Endothelial cell of hepatic sinusoid (primary cell): ENCODE results near the gene SLC35F4.
"Not testable (repeated sequence)": the region's sequence is repeated elsewhere in the genome, so short reads cannot be mapped to it uniquely, and the experiment has no call there.

Experiments used
- in situ Hi-C: cut with HindIII; loops from 2 replicates; pipeline ENCODE4 v1.10.0; 2017; ENCODE audit warnings: low sequenced_read_pairs

The SLC35F4 gene

GRCh38 chr14:57811998-57812546 lies 53.8 kb downstream of the SLC35F4 start:
- in situ Hi-C loops: no loop called here

- in situ Hi-C loops: no loop called here
Measured at GRCh38 chr14:57809808-57810207, 56.1 kb downstream of the SLC35F4 start.

DNA sequence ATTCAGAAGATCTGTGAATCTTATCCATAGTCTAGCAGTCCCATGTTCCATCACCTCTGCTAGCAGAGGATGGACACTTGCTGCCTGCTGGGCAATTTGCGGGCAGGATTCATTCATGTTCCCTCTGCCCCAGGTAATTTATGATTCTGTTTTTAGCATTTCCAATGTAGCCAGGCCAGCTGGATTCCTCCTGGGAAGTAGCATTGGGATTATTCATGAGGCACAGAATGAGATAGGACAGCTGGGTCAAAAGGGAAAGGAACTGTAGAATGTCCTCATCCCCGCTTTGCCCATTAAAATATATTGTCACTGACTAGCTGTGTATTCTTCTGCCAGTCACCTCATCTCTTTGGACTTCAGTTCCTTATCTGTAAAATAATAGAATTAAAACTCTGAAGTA lies 68.7 kb downstream of the SLC35F4 start:
- in situ Hi-C loops: no loop called here

- in situ Hi-C loops: no loop called here
Measured at GRCh38 chr14:57796556-57796955, 69.3 kb downstream of the SLC35F4 start.

GRCh38 chr14:57785058-57785457 lies 80.8 kb downstream of the SLC35F4 start:
- in situ Hi-C loops: no loop called here

- in situ Hi-C loops: no loop called here
Measured at GRCh38 chr14:57771801-57772200, 94.1 kb downstream of the SLC35F4 start.

- in situ Hi-C loops: no loop called here
Measured at GRCh38 chr14:57769863-57770523, 95.9 kb downstream of the SLC35F4 start.

- in situ Hi-C loops: no loop called here
Measured at GRCh38 chr14:57761800-57762199, 104.1 kb downstream of the SLC35F4 start.

DNA sequence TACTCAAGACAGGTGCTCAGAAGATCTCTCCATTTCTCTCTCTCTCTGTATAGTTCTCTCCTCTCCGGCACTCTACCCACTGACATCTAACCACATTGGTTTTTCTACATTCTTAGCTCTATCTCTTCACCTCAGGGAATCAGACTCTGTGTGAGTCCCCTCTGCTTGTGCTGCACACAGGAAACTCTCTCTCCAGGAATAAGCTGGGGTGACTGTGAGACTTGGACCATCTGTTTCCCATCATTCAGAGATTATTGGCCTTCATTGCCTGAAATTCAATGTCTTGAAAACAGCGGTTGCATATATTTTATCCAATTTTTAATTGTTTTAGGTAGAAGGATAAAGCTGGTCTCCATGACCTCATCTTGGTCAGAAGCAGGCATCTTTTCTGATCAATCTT lies 105.0 kb downstream of the SLC35F4 start:
- in situ Hi-C loops: no loop called here

GRCh38 chr14:57755018-57755521 lies 110.8 kb downstream of the SLC35F4 start:
- in situ Hi-C loops: no loop called here

GRCh38 chr14:57754527-57754926 lies 111.4 kb downstream of the SLC35F4 start:
- in situ Hi-C loops: no loop called here

- in situ Hi-C loops: no loop called here
Measured at GRCh38 chr14:57753821-57754220, 112.1 kb downstream of the SLC35F4 start.

DNA sequence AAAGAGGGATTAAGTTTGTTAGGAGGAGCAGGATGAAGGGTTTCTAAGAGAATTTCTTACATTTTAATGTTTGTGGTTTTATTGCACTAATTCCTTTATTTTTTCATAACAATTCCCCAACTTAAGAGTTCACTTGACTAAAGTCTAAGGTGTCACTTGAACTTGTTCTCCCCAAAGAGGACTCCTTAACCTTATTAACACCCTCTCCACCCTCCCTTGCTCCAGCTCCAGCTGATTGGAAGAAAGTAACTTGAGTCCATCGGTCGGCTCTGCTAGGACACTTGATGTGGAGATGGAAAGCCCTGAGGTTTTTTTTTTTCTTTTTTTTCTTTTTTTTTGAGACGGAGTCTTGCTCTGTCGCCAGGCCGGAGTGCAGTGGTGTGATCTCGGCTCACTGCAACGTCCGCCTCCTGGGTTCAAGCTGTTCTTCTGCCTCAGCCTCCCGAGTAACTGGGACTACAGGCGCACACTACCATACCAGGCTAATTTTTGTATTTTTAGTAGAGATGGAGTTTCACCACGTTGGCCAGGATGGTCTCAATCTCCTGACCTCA lies 113.7 kb downstream of the SLC35F4 start:
- in situ Hi-C loops: not testable (repeated sequence)

GRCh38 chr14:57751400-57751799 lies 114.5 kb downstream of the SLC35F4 start:
- in situ Hi-C loops: no loop called here

GRCh38 chr14:57749267-57749666 lies 116.6 kb downstream of the SLC35F4 start:
- in situ Hi-C loops: no loop called here

GRCh38 chr14:57748279-57748678 lies 117.6 kb downstream of the SLC35F4 start:
- in situ Hi-C loops: no loop called here

- in situ Hi-C loops: no loop called here
Measured at GRCh38 chr14:57747036-57747435, 118.9 kb downstream of the SLC35F4 start.

DNA sequence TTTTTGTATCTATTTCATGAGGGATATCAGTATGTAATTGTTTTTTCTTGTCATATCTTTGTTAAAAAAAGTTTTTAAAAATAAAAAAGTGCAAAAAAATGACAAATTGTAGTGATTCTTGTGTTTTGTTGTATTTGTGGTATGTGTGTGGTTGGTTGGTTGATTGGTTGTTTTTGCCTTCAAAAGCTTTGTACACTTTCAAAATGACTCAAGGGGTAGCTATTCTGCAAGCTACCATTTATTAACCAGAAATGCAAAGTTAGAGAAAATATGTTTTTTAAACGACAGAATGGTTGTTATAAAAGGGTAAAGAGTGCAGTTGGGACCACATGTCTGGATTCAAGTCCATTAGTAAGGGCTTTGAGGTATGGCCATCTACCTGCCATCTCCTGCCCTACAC lies 119.3 kb downstream of the SLC35F4 start:
- in situ Hi-C loops: no loop called here

DNA sequence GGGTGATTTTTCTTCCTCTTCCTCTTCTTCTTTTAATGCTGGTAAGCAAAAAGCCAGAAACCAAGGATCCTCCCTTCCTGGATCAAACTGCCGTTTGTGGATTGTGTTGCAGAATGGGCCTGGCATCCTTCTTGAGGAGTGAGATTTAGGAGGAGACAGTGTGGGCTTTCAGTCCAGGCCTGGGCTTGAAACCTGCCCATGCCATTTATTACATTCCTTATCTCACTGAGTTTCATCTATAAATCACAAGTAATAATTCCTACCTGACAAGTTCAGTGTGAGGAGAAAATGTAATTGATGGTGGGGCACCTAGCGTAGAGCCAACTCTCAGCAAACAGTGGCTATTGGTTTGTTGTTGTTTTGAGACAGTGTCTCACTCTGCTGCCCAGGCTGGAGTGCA lies 126.4 kb downstream of the SLC35F4 start:
- in situ Hi-C loops: no loop called here

DNA sequence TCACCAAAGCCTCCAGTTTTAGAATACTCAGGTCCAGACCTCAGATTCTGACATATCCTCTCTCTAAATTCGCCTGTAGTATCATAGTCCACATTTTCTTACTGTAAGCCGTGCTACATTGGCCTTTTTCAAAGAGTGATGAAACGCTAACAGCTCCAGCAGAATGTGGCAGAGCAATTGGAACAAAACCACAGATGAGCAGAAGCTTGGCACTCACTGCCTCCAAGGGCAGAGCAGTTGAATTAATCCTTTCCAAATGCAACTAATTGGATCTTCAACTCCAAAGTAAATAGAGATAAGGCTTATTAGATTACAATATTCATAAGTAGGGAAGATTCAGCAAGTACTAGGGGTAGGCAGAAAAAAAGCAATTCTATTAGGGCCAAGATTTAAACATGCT lies 128.3 kb downstream of the SLC35F4 start:
- in situ Hi-C loops: no loop called here

- in situ Hi-C loops: no loop called here
Measured at GRCh38 chr14:57736391-57736790, 129.5 kb downstream of the SLC35F4 start.

DNA sequence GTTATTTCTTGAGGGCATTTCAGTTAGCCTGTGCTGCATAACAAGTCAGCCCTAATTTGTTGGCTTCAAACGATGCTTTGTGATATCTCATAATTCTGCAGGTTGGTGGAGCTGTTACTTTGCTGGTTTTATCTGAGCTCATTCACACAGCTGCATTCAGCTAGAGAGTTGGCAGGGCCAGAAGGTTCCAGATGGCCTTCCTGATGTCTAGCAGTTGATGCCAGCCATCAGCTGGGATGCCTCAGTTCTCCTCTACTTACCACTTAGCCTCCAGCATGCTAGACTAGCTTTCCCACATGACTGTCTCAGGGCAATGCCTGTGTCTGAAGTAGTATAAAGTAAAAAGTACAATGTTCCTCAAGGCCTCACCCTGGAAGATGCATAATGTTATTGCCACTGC lies 130.6 kb downstream of the SLC35F4 start:
- in situ Hi-C loops: no loop called here
